A549 (cell line): ENCODE measurements around the gene HMOX1. TPM values are rescaled to one million over a fixed set of nuclear protein-coding genes. Genes with fewer than 3 reads are reported as not detected.

Experiments used
- ATAC-seq, 2 experiments: fragments of 200-7000 bp in 1 of 2; fragments of >200 bp in 1 of 2; cut with Nextera tagmentation in 1 of 2; cut with Tn5 transposase in 1 of 2; 3 replicates each; pipeline versions ENCODE4 v1.8.0 to v1.9.1; 2018 to 2020; ENCODE audit warnings: mild to moderate bottlenecking in 1 of 2, moderate library complexity in 1 of 2
- CTCF ChIA-PET: fragments of 300-600 bp; sonication (Branson Sonifier 250); formaldehyde crosslinking; extraction: SDS; loops from one replicate; lab custom pipeline; 2021; ENCODE audit warnings: antibody characterized with exemption, inconsistent platforms; lab: Yijun Ruan, JAX
- POLR2A ChIA-PET: fragments of 350-600 bp; formaldehyde crosslinking; extraction: SDS; loops from one replicate; lab custom pipeline; 2021; ENCODE audit warnings: antibody characterized with exemption, inconsistent platforms; lab: Yijun Ruan, JAX
- DNase-seq, 2 experiments: peaks; one replicate each; pipeline versions ENCODE4 v3.0.0 to v3.0.0-alpha.2; 2011 to 2016; ENCODE audit warnings: low read depth in 1 of 2, low spot score in 1 of 2
- FAIRE-seq: peaks from 2 replicates; lab custom pipeline; 2011; peaks lifted over from hg19 to GRCh38; lab: Jason Lieb, UNC
- H3K27ac ChIP-seq, 2 experiments: fragments of >200 bp; sonication (Bioruptor Twin); formaldehyde crosslinking; 3 replicates each; pipeline ENCODE4 v1.5.1; 2016 to 2017
- H3K4me1 ChIP-seq: fragments of >200 bp; sonication (Bioruptor Twin); formaldehyde crosslinking; 3 replicates; pipeline ENCODE4 v1.6.1; 2016
- H3K4me2 ChIP-seq: fragments of >200 bp; sonication (Bioruptor Twin); formaldehyde crosslinking; 3 replicates; pipeline ENCODE4 v1.6.1; 2016
- H3K4me3 ChIP-seq: fragments of >200 bp; sonication (Bioruptor Twin); formaldehyde crosslinking; 3 replicates; pipeline ENCODE4 v1.5.1; 2016
- H3K9me3 ChIP-seq: fragments of >200 bp; sonication (Bioruptor Twin); formaldehyde crosslinking; 3 replicates; pipeline ENCODE4 v1.6.1; 2016
- CBX2 ChIP-seq: fragments of 200-600 bp; sonication (generic); IDR thresholded peaks from 2 replicates; pipeline ENCODE4 v1.6.1; 2016; ENCODE audit warnings: low read depth, mild to moderate bottlenecking, borderline replicate concordance
- CHD2 ChIP-seq: fragments of 150-350 bp; IDR thresholded peaks from 2 replicates; pipeline ENCODE4 v1.6.1; 2014; ENCODE audit warnings: low read length; ENCODE audit not compliant: partially characterized antibody
- EHF ChIP-seq: fragments of 250-450 bp; sonication (Bioruptor Pico); IDR thresholded peaks from 2 replicates; pipeline ENCODE4 v1.5.0; 2020; ENCODE audit warnings: mild to moderate bottlenecking
- EHMT2 ChIP-seq: fragments of 200-600 bp; sonication (generic); IDR thresholded peaks from 2 replicates; pipeline ENCODE4 v1.6.1; 2016; ENCODE audit warnings: antibody characterized with exemption, low read depth, mild to moderate bottlenecking, moderate library complexity
- ESRRA ChIP-seq: fragments of 150-350 bp; IDR thresholded peaks from 2 replicates; pipeline ENCODE4 v1.6.1; 2014; ENCODE audit warnings: mild to moderate bottlenecking, low read length, borderline replicate concordance
- FOSL2 ChIP-seq, 2 experiments: fragments of 450-650 bp in 1 of 2; fragments of >200 bp in 1 of 2; sonication (Bioruptor Twin) in 1 of 2; formaldehyde crosslinking; IDR thresholded peaks; 2 replicates each; pipeline versions ENCODE4 v1.5.0 to v1.6.1; 2016 to 2020; ENCODE audit warnings: mild to moderate bottlenecking in 1 of 2, moderate library complexity in 1 of 2
- FOXS1 ChIP-seq: fragments of 250-450 bp; sonication (Bioruptor Pico); IDR thresholded peaks from 2 replicates; pipeline ENCODE4 v1.5.0; 2020; ENCODE audit warnings: mild to moderate bottlenecking, moderate library complexity
- HDAC2 ChIP-seq: fragments of 200-600 bp; sonication (generic); IDR thresholded peaks from 2 replicates; pipeline ENCODE4 v1.6.1; 2016
- HOXA7 ChIP-seq: fragments of 250-450 bp; sonication (Bioruptor Pico); IDR thresholded peaks from 2 replicates; pipeline ENCODE4 v1.5.0; 2020; ENCODE audit warnings: mild to moderate bottlenecking, moderate library complexity
- HOXB13 ChIP-seq: fragments of 250-450 bp; sonication (Bioruptor Pico); IDR thresholded peaks from 2 replicates; pipeline ENCODE4 v1.5.0; 2020; ENCODE audit warnings: low read depth, mild to moderate bottlenecking, moderate library complexity
- HOXB5 ChIP-seq: fragments of 250-450 bp; sonication (Bioruptor Pico); IDR thresholded peaks from 2 replicates; pipeline ENCODE4 v1.5.0; 2020; ENCODE audit warnings: mild to moderate bottlenecking, moderate library complexity
- JUN ChIP-seq, 2 experiments: fragments of >200 bp; sonication (Bioruptor Twin); formaldehyde crosslinking; IDR thresholded peaks; 2 replicates in 1 of 2; 3 replicates in 1 of 2; pipeline ENCODE4 v1.6.1; 2016 to 2017
- JUNB ChIP-seq: fragments of >200 bp; sonication (Bioruptor Twin); formaldehyde crosslinking; IDR thresholded peaks from 2 replicates; pipeline ENCODE4 v1.6.1; 2016
- KDM1A ChIP-seq: fragments of 200-600 bp; sonication (generic); IDR thresholded peaks from 2 replicates; pipeline ENCODE4 v1.6.1; 2016; ENCODE audit warnings: low read depth, mild to moderate bottlenecking
- MYC ChIP-seq: IDR thresholded peaks from 2 replicates; pipeline ENCODE4 v1.6.1; 2012; ENCODE audit warnings: mild to moderate bottlenecking, inconsistent platforms, low read length, improper control_type of control experiment, borderline replicate concordance
- RAD21 ChIP-seq, 2 experiments: fragments of >200 bp in 1 of 2; sonication (Bioruptor Twin) in 1 of 2; formaldehyde crosslinking in 1 of 2; IDR thresholded peaks in 1 of 2; conservative IDR thresholded peaks in 1 of 2; 2 replicates in 1 of 2; 3 replicates in 1 of 2; pipeline ENCODE4 v1.6.1; 2012 to 2018; ENCODE audit warnings: inconsistent platforms in 1 of 2
- RFX5 ChIP-seq: fragments of 450-650 bp; IDR thresholded peaks from 2 replicates; pipeline ENCODE4 v1.7.1; 2014; ENCODE audit warnings: antibody characterized with exemption, mild to moderate bottlenecking, moderate library complexity
- RNF2 ChIP-seq: fragments of 200-600 bp; sonication (generic); IDR thresholded peaks from 2 replicates; pipeline ENCODE4 v1.6.1; 2016; ENCODE audit warnings: low read depth, mild to moderate bottlenecking, antibody characterized with exemption, moderate library complexity, borderline replicate concordance
- ZNF302 ChIP-seq: fragments of 250-450 bp; sonication (Bioruptor Pico); IDR thresholded peaks from 2 replicates; pipeline ENCODE4 v1.9.0; 2021; ENCODE audit warnings: inconsistent platforms, mild to moderate bottlenecking, moderate library complexity
- WGBS: methylation state at CpG from one replicate; pipeline ENCODE4 v1.1.6; 2017; ENCODE audit errors: missing lambda C conversion rate; 5-methylcytosine and 5-hydroxymethylcytosine counted together
- polyA plus RNA-seq, 4 experiments: library from polyadenylated mRNA; depleted of rRNA in 3 of 4; stranded (reverse); fragments of >200 nt; fragmentation: RNase III in 1 of 4; extraction: RNeasy Plus Mini Kit Qiagen cat#74134 plus additional on column Dnase treatment in 1 of 4; gene quantifications; 2 replicates in 3 of 4; 3 replicates in 1 of 4; pipeline ENCODE4 v1.2.3, GENCODE V29; 2011 to 2017
- TF ChIP-seq, protein P1 (sequence below): fragments of >200 bp; sonication (Bioruptor Twin); formaldehyde crosslinking; IDR thresholded peaks from 3 replicates; pipeline ENCODE4 v1.6.1; 2016
- TF ChIP-seq, protein P2 (sequence below): fragments of 150-350 bp; IDR thresholded peaks from 2 replicates; pipeline ENCODE4 v1.6.1; 2014; ENCODE audit warnings: low read depth, mild to moderate bottlenecking, low read length

The HMOX1 gene
- polyA plus RNA-seq, 2 of the 4 experiments (the other 2 are of a cell fraction) = 97.7 to 506 TPM

DNA sequence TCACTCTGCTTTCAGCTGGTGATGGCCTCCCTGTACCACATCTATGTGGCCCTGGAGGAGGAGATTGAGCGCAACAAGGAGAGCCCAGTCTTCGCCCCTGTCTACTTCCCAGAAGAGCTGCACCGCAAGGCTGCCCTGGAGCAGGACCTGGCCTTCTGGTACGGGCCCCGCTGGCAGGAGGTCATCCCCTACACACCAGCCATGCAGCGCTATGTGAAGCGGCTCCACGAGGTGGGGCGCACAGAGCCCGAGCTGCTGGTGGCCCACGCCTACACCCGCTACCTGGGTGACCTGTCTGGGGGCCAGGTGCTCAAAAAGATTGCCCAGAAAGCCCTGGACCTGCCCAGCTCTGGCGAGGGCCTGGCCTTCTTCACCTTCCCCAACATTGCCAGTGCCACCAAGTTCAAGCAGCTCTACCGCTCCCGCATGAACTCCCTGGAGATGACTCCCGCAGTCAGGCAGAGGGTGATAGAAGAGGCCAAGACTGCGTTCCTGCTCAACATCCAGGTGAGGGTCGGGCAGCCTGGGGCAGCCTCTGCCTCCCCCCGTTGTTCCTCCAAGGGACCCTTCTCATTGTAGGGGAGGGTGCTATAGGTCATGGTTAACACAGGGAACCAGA is 5.9 kb downstream of the HMOX1 start:
- TF ChIP-seq EHMT2 (no peak), HOXB5 (no peak), RNF2 (no peak), JUN (IDR thresholded peaks at IDR 0.05) (0 out of 5 replicates have a peak, but pooled peaks of 1 of the 2 experiments have one; percentile 7), ZNF302 (CRISPR knock-in tag) (no peak)
- peak overlapping the region in 1 of 2 experiments; percentile 76; a peak in 4 of 6 replicates for H3K27ac ChIP-seq
- no peaks in the 10 kb centered on the region for H3K9me3 ChIP-seq
- peak overlapping the region; percentile 35 for H3K4me3 ChIP-seq
- ChIA-PET POLR2A (no interaction called here), CTCF (interaction anchor here (1.9 kb wide), 1 partner anchor 34 kb away, joined by 9 read pairs; no protein-coding TSS in a partner anchor)
- 93% methylated on average over 8 of the region's 19 CpGs for WGBS
- DNase-seq = no peak
- peak overlapping the region; percentile 92 for H3K4me2 ChIP-seq
- no peak; a peak in 1 of 6 replicates for ATAC-seq
- FAIRE-seq = no peak
- peaks cover 60% of the 10 kb centered on the region for H3K4me1 ChIP-seq

DNA sequence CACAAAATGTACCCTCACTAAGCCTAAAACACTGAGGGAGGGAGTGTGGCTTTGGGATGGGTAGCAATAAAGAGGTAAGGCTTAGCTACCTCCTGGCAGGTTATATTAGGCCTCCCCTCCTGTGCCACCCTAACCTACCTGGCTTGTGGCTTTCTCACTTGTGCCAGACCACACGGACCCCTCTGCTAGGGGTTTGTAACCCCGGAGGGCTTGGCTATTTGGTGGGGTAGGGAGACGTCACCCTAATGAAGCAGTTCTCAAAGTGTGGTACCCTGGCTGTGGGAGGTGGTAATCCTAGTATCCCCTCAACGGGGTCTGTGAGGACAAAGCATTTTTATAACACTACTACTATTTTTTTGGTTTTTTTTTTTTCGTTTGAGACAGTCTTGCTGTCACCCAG is 10.0 kb downstream of the HMOX1 start:
- no peak for FAIRE-seq
- Histone ChIP-seq H3K9me3 (no peaks in the 10 kb centered on the region), H3K4me3 (no peak overlapping the region), H3K4me2 (0 out of 3 replicates have a peak overlapping the region, but pooled peaks have one; percentile 5), H3K4me1 (peaks cover 78% of the 10 kb centered on the region), H3K27ac (0 out of 6 replicates have a peak overlapping the region, but pooled peaks of 1 of the 2 experiments have one; percentile 0)
- WGBS = 72% methylated on average over 4 of the region's 5 CpGs
- POLR2A ChIA-PET = no interaction called here
- DNase-seq = no peak
- CTCF ChIA-PET = interaction anchor here (1.7 kb wide), 1 partner anchor 193 kb away, joined by 4 read pairs; no protein-coding TSS in a partner anchor
- no peak for TF ChIP-seq FOSL2 (IDR thresholded peaks at IDR 0.05)
- TF ChIP-seq FOSL2 (CRISPR knock-in tag; IDR thresholded peaks at IDR 0.05) = no peak
- TF ChIP-seq HOXB5 = no peak
- TF ChIP-seq, protein P1, sequence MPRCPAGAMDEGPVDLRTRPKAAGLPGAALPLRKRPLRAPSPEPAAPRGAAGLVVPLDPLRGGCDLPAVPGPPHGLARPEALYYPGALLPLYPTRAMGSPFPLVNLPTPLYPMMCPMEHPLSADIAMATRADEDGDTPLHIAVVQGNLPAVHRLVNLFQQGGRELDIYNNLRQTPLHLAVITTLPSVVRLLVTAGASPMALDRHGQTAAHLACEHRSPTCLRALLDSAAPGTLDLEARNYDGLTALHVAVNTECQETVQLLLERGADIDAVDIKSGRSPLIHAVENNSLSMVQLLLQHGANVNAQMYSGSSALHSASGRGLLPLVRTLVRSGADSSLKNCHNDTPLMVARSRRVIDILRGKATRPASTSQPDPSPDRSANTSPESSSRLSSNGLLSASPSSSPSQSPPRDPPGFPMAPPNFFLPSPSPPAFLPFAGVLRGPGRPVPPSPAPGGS = no peak
- TF ChIP-seq HOXB13 = no peak
- no peak for TF ChIP-seq KDM1A
- TF ChIP-seq EHF (CRISPR knock-in tag) = no peak
- TF ChIP-seq JUNB = no peak
- no peak for TF ChIP-seq CHD2
- TF ChIP-seq HDAC2 = no peak
- no peak for TF ChIP-seq RNF2
- TF ChIP-seq, protein P2, sequence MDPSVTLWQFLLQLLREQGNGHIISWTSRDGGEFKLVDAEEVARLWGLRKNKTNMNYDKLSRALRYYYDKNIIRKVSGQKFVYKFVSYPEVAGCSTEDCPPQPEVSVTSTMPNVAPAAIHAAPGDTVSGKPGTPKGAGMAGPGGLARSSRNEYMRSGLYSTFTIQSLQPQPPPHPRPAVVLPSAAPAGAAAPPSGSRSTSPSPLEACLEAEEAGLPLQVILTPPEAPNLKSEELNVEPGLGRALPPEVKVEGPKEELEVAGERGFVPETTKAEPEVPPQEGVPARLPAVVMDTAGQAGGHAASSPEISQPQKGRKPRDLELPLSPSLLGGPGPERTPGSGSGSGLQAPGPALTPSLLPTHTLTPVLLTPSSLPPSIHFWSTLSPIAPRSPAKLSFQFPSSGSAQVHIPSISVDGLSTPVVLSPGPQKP = no peak
- no peak for TF ChIP-seq CBX2
- no peak for TF ChIP-seq MYC
- no peak for TF ChIP-seq RFX5
- no peak for TF ChIP-seq RAD21 (conservative IDR thresholded peaks at IDR 0.05 in 1 of 2, IDR thresholded peaks at IDR 0.05 in 1 of 2)
- no peak for TF ChIP-seq FOXS1 (CRISPR knock-in tag)
- ATAC-seq = no peak

DNA sequence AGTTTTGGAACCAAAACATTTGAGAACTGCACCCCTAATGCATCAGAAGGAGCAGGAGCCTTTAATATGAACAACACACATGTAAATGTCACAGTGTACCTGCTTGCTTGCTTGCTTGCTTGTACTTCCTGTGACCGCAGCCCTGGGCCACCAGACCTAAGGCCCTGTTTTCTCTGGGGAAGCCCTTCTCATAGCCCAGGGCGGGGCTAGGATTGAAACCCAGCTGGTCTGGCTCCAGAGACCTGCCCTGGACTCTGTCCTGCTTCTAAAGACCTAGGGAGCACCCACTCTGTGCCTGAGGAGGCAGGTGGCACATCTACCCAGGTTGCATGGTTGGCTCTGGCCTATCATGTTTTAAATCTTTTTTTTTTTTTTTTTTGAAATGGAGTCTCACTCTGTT is 11.5 kb downstream of the HMOX1 start:
- 100% methylated on average over 2 of the region's 2 CpGs for WGBS
- Histone ChIP-seq H3K4me2 (no peak overlapping the region), H3K27ac (peak overlapping the region in 1 of 2 experiments; percentile 66; a peak in 3 of 6 replicates), H3K4me1 (peaks cover 78% of the 10 kb centered on the region), H3K4me3 (no peak overlapping the region), H3K9me3 (no peaks in the 10 kb centered on the region)
- peak; percentile 1 to 9; a peak in 1 of 6 replicates for ATAC-seq
- POLR2A ChIA-PET = interaction anchor here (0.7 to 1.8 kb wide), 2 partner anchors 10 to 11 kb away, joined by 3 to 5 read pairs; partner anchors contain the start of gene HMOX1
- TF ChIP-seq HOXA7 (CRISPR knock-in tag) (peak; percentile 60; the same call in 1 of the 2 replicates), ESRRA (no peak)
- no peak for DNase-seq
- FAIRE-seq = no peak
- CTCF ChIA-PET = interaction anchor here (0.6 to 0.9 kb wide), 2 partner anchors 28 to 42 kb away, joined by 3 to 5 read pairs; no protein-coding TSS in a partner anchor
